ENCODE measurements around the gene FBXL16.

DNA sequence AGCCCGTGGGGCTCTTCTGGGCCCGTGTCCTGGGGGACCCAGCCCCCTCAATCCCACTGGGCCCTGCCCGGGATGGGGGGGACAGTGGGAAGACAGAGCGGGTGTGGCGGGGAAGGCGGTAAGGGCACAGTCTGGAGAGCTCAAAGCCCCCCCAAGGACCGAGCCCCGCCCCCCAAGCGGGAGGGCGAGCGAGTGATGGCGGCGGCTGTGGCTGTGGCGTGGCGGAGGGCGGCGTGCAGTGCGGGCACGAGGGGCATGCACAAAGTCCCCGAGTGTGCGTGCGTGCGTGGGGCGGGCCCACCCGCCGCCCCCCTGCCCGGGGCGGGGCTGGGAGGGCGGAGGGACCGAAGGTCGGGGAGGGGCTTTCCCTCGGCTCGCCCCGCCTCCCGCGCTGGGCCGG lies 11.8 kb downstream of the FBXL16 start:
- TF ChIP-seq POLR2A (conservative IDR thresholded peaks at IDR 0.05) (no peak), ATF7 (IDR thresholded peaks at IDR 0.05) (no peak), HDGF (IDR thresholded peaks at IDR 0.05) (no peak), FOXJ3 (CRISPR knock-in tag; IDR thresholded peaks at IDR 0.05) (no peak), BHLHE40 (IDR thresholded peaks at IDR 0.05; ENCODE audit: low read length) (no peak), GTF2A2 (tag; IDR thresholded peaks at IDR 0.05) (no peak), MAFK (IDR thresholded peaks at IDR 0.05; ENCODE audit: low read length) (no peak), CREM (IDR thresholded peaks at IDR 0.05; ENCODE audit: low read depth) (no peak), JUNB (CRISPR knock-in tag; conservative IDR thresholded peaks at IDR 0.05) (no peak), SIN3A (IDR thresholded peaks at IDR 0.05; ENCODE audit: borderline replicate concordance in 2 of 2, control insufficient read depth in 1 of 2, low read depth in 2 of 2, low read length in 2 of 2) (no peak), ZNF23 (CRISPR knock-in tag; IDR thresholded peaks at IDR 0.05) (no peak)
- TF ChIP-seq, protein P1, sequence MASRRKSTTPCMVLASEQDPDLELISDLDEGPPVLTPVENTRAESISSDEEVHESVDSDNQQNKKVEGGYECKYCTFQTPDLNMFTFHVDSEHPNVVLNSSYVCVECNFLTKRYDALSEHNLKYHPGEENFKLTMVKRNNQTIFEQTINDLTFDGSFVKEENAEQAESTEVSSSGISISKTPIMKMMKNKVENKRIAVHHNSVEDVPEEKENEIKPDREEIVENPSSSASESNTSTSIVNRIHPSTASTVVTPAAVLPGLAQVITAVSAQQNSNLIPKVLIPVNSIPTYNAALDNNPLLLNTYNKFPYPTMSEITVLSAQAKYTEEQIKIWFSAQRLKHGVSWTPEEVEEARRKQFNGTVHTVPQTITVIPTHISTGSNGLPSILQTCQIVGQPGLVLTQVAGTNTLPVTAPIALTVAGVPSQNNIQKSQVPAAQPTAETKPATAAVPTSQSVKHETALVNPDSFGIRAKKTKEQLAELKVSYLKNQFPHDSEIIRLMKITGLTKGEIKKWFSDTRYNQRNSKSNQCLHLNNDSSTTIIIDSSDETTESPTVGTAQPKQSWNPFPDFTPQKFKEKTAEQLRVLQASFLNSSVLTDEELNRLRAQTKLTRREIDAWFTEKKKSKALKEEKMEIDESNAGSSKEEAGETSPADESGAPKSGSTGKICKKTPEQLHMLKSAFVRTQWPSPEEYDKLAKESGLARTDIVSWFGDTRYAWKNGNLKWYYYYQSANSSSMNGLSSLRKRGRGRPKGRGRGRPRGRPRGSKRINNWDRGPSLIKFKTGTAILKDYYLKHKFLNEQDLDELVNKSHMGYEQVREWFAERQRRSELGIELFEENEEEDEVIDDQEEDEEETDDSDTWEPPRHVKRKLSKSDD (conservative IDR thresholded peaks at IDR 0.05; ENCODE audit: low read length) = no peak
- TF ChIP-seq, protein P2, sequence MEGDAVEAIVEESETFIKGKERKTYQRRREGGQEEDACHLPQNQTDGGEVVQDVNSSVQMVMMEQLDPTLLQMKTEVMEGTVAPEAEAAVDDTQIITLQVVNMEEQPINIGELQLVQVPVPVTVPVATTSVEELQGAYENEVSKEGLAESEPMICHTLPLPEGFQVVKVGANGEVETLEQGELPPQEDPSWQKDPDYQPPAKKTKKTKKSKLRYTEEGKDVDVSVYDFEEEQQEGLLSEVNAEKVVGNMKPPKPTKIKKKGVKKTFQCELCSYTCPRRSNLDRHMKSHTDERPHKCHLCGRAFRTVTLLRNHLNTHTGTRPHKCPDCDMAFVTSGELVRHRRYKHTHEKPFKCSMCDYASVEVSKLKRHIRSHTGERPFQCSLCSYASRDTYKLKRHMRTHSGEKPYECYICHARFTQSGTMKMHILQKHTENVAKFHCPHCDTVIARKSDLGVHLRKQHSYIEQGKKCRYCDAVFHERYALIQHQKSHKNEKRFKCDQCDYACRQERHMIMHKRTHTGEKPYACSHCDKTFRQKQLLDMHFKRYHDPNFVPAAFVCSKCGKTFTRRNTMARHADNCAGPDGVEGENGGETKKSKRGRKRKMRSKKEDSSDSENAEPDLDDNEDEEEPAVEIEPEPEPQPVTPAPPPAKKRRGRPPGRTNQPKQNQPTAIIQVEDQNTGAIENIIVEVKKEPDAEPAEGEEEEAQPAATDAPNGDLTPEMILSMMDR (IDR thresholded peaks at IDR 0.05 in 2 of 3, conservative IDR thresholded peaks at IDR 0.05 in 1 of 3; ENCODE audit: insufficient read depth in 2 of 3, low read depth in 1 of 3, low read length in 3 of 3) = no peak
- TF ChIP-seq, protein P3, sequence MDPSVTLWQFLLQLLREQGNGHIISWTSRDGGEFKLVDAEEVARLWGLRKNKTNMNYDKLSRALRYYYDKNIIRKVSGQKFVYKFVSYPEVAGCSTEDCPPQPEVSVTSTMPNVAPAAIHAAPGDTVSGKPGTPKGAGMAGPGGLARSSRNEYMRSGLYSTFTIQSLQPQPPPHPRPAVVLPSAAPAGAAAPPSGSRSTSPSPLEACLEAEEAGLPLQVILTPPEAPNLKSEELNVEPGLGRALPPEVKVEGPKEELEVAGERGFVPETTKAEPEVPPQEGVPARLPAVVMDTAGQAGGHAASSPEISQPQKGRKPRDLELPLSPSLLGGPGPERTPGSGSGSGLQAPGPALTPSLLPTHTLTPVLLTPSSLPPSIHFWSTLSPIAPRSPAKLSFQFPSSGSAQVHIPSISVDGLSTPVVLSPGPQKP (CRISPR knock-in tag; IDR thresholded peaks at IDR 0.05) = no peak

Data from K562 (cell line).